ENCODE measurements around the gene ATP6V0B. TPM values are rescaled to one million over a fixed set of nuclear protein-coding genes. Genes with fewer than 3 reads are reported as not detected.

ATP6V0B gene
- total and polyA plus RNA-seq, 2 of the 8 experiments (the other 6 are each of a cell fraction or from before 2014, with no cell fraction given): 105 to 308 TPM

DNA sequence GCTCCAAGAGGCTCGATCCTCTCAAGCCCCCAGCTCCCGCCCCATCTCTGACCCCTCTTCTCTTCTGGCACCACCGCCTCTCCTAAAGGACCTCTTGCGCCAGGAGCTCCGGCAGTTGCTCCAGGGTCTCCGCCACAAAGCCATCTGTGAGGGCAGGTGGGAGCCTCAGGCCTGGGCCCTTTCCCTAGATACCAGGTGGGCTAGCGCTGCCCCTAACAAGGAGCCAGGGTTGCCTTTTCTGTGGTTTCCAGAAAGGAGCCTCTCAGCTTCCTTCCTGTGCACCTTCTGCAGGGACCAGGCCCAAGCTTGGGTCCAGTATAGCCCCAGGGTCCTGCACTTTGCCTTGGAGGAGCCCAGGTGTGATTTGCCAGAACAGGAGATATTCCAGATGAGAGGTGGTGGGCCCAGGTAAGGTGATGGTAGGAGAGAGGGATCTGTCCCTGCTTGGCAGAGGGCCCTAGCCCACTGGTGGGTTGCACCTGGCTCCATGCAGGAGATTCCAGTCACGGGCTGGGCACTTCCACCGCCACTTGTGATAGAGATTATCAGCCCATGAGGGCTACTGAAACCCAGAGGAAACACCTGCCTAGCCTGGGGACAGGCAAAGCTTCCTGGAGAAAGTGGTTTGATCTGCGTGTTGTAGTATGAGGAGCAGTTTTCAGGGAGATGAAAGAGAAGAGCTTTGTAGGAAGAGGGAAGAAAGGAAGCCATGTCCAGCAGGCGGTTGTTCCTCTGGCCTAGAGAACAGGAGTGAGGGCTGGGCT lies 17.7 kb downstream of the ATP6V0B start:
- Histone ChIP-seq H4K5ac (ENCODE audit: insufficient read length, low read depth, low read length) (peak overlapping the region; percentile 77), H3K4me3 (ENCODE audit: extremely low read depth in 1 of 4, insufficient read depth in 2 of 4, low read depth in 3 of 4, low read length in 4 of 4) (peak overlapping the region; percentile 48 to 72 (median 64)), H3K4me2 (ENCODE audit: insufficient read depth in 1 of 2, low read depth in 2 of 2, low read length in 2 of 2) (peak overlapping the region; percentile 92 to 96), H3K27ac (ENCODE audit: low read depth, low read length) (no peak overlapping the region), H3K23me2 (ENCODE audit: low read depth, low read length) (peaks cover 12% of the 10 kb centered on the region; the same call in 1 of the 2 replicates), H4K8ac (ENCODE audit: extremely low read depth, insufficient read depth, low read length) (peak overlapping the region; percentile 63; the same call in 1 of the 2 replicates), H3K79me1 (ENCODE audit: low read depth, low read length) (no peaks in the 10 kb centered on the region), H3K79me2 (ENCODE audit: control insufficient read depth in 1 of 2, insufficient read depth in 2 of 2, low read length in 2 of 2) (no peaks in the 10 kb centered on the region), H2BK120ac (replicated peaks; ENCODE audit: low read depth, low read length) (no peak overlapping the region), H3K23ac (ENCODE audit: insufficient read length) (no peak overlapping the region), H3K4me1 (replicated peaks in 1 of 4; ENCODE audit: control insufficient read depth in 3 of 4, insufficient read depth in 4 of 4, low read length in 3 of 4) (peaks cover 0 to 5% (median 4%) of the 10 kb centered on the region in 4 experiments; a peak in 5 of 7 replicates), H2BK12ac (ENCODE audit: low read depth, low read length) (no peak overlapping the region), H3K9me3 (ENCODE audit: insufficient read depth in 2 of 2, low read depth in 1 of 2, low read length in 1 of 2) (no peaks in the 10 kb centered on the region), H2AK5ac (ENCODE audit: low read depth, low read length) (0 out of 2 replicates have a peak overlapping the region, but pooled peaks have one; percentile 53), H4K91ac (replicated peaks; ENCODE audit: insufficient read length, low read length) (no peak overlapping the region), H3K14ac (ENCODE audit: insufficient read length) (no peak overlapping the region), H3K27me3 (replicated peaks in 1 of 4; ENCODE audit: control insufficient read depth in 3 of 4, extremely low read depth in 1 of 4, insufficient read depth in 3 of 4, low read length in 3 of 4) (no peaks in the 10 kb centered on the region), H3K9ac (replicated peaks in 1 of 4; ENCODE audit: extremely low read depth in 1 of 4, low read depth in 3 of 4, low read length in 3 of 4) (peak overlapping the region in 3 of 4 experiments; percentile 14 to 54 (median 46); a peak in 4 of 7 replicates), H3K4ac (replicated peaks; ENCODE audit: insufficient read length, low read depth, low read length) (no peak overlapping the region), H3K18ac (ENCODE audit: extremely low read depth, low read length) (peak overlapping the region; percentile 87; the same call in 1 of the 2 replicates), H3K56ac (replicated peaks; ENCODE audit: insufficient read length, low read depth, low read length) (peak overlapping the region; percentile 66), H4K20me1 (replicated peaks in 1 of 2; ENCODE audit: control insufficient read depth in 1 of 2, insufficient read depth in 2 of 2, low read length in 2 of 2) (peaks cover 2% of the 10 kb centered on the region in 2 experiments), H2BK15ac (ENCODE audit: low read length) (no peak overlapping the region), H2AFZ (ENCODE audit: low read length) (no peak overlapping the region), H2BK20ac (ENCODE audit: low read length) (no peak overlapping the region), H2BK5ac (ENCODE audit: low read depth, low read length) (no peak overlapping the region), H3K36me3 (ENCODE audit: control insufficient read depth in 2 of 4, insufficient read depth in 4 of 4, low read length in 3 of 4) (no peaks in the 10 kb centered on the region)
- ChIA-PET POLR2A (ENCODE audit: partially characterized antibody) (interaction anchor here (0.6 to 13.6 kb wide), 20 partner anchors 9 to 814 kb away, joined by 3 to 189 read pairs (median 4); partner anchors contain the start of genes ATP6V0B, B4GALT2, DPH2 and IPO13), CTCF (ENCODE audit: partially characterized antibody) (interaction anchor here (0.6 to 21.8 kb wide), 19 partner anchors 10 to 1328 kb away, joined by 3 to 478 read pairs (median 4); partner anchors contain the start of genes ATP6V0B and SLC6A9)
- WGBS, 2 experiments (ENCODE audit: extremely low coverage in 1 of 2, insufficient coverage in 1 of 2, insufficient read length in 1 of 2, insufficient replicate concordance in 2 of 2, low coverage in 1 of 2, low lambda C conversion rate in 2 of 2, missing lambda C conversion rate in 1 of 2): 36% methylated on average over 11 of the region's 11 CpGs; no CpG with 5 or more reads in 1 of the 2 experiments
- DNase-seq (ENCODE audit: low read depth in 1 of 2, low spot score in 2 of 2) (no peak), FAIRE-seq (no peak)
- TF ChIP-seq CHD2 (IDR thresholded peaks at IDR 0.05; ENCODE audit: low read length) (no peak), CBX8 (IDR thresholded peaks at IDR 0.05; ENCODE audit: borderline replicate concordance, low read depth, low read length) (no peak), TAF1 (IDR thresholded peaks at IDR 0.05; ENCODE audit: low read depth, low read length) (no peak), SIRT6 (IDR thresholded peaks at IDR 0.05; ENCODE audit: low read length) (no peak), ASH2L (IDR thresholded peaks at IDR 0.05; ENCODE audit: low read length) (no peak), TCF12 (IDR thresholded peaks at IDR 0.05; ENCODE audit: low read depth, low read length) (no peak), SP4 (IDR thresholded peaks at IDR 0.05; ENCODE audit: low read length) (0 out of 2 replicates have a peak, but pooled peaks have one; percentile 24), KDM4A (IDR thresholded peaks at IDR 0.05; ENCODE audit: low read depth, low read length, severe bottlenecking) (no peak), POLR2AphosphoS5 (IDR thresholded peaks at IDR 0.05; ENCODE audit: low read depth, low read length) (no peak), KDM1A (IDR thresholded peaks at IDR 0.05; ENCODE audit: borderline replicate concordance, low read length) (no peak)
- TF ChIP-seq, protein P1, sequence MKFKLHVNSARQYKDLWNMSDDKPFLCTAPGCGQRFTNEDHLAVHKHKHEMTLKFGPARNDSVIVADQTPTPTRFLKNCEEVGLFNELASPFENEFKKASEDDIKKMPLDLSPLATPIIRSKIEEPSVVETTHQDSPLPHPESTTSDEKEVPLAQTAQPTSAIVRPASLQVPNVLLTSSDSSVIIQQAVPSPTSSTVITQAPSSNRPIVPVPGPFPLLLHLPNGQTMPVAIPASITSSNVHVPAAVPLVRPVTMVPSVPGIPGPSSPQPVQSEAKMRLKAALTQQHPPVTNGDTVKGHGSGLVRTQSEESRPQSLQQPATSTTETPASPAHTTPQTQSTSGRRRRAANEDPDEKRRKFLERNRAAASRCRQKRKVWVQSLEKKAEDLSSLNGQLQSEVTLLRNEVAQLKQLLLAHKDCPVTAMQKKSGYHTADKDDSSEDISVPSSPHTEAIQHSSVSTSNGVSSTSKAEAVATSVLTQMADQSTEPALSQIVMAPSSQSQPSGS (IDR thresholded peaks at IDR 0.05; ENCODE audit: low read length): 0 out of 2 replicates have a peak, but pooled peaks have one; percentile 65
